Stimulated activated CD4-positive, alpha-beta T cell treated with anti-CD3 and anti-CD28 coated beads, TNF-alpha, amount 100 ng/mL, for 24 hours (primary cell): ENCODE measurements around the gene SLC16A10.

Source experiments
- DNase-seq, 3 experiments: peaks; one replicate each; pipeline ENCODE4 v3.0.0-alpha.2; 2020; ENCODE audit warnings: low read depth in 3 of 3

The SLC16A10 gene

GRCh38 chr6:111259089-111259831 lies 172.0 kb downstream of the SLC16A10 start:
- DNase-seq = peak; percentile 98 to 99 (median 98)

DNA sequence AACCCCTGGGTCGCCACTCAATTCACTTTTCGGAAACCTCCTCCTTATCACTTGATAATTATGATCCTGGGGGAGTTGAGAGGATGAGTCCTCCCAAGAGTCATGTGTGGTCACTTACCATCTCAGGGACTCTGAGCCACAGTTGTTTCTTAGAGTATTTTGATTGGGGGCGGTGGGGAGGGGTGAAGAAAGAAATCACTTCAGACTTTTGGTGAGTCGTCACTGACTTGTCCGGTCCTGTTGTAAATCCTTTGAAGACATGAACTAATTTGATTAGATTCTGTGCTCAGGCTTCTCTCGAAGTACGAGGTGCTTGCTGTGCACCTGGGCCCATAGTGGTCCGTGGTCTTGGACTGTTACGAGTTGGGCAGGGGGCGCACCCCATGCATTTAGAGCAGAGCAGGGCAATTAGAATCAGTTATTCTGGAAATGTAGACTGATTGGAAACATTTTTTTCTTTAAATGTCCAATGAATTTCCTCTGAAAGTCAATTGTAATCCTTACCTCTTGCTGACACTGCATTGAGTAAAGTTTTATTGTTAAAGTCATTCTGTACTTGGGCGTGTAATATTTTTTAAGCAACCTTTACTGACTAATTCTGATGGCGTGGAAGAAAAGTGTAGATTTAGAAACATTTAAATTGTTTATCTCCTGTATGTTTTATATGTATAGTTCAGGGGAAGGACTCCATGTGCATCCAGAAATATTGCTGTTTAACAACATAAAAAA lies 173.4 kb downstream of the SLC16A10 start:
- no peak for DNase-seq

DNA sequence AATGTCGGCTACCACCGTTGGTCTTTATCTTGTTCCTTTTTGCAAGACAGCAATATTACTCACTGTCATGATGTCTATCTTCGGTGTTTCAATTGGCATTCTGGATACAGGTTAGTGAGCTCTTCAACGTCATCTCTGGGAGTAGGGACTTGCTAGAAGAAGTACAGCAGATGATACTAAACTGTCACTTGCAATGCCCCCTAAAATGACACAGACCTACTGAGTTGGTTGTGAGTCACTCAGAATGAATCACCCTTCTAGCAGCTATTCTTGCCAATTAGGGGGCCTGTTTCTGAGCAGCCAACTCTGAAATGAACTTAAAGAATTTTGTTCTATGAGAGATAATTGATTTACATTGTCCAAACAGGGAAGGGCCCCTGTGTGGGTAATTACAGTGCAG lies 176.5 kb downstream of the SLC16A10 start:
- no peak for DNase-seq

GRCh38 chr6:111265842-111266241 lies 178.5 kb downstream of the SLC16A10 start:
- DNase-seq = no peak

DNA sequence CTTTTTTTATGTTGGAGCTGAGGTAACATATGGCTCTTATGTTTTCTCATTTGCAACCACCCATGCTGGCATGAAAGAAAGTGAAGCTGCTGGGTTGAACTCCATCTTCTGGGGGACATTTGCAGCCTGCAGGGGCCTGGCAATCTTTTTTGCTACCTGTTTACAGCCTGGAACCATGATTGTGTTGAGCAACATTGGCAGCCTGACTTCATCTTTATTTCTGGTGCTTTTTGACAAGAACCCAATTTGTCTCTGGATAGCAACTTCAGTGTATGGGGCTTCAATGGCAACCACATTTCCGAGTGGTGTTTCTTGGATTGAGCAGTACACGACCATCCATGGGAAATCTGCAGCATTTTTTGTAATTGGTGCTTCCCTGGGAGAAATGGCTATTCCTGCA lies 179.0 kb downstream of the SLC16A10 start:
- no peak for DNase-seq

GRCh38 chr6:111267764-111268333 lies 180.5 kb downstream of the SLC16A10 start:
- DNase-seq = no peak

GRCh38 chr6:111269401-111269970 lies 182.2 kb downstream of the SLC16A10 start:
- no peak for DNase-seq

DNA sequence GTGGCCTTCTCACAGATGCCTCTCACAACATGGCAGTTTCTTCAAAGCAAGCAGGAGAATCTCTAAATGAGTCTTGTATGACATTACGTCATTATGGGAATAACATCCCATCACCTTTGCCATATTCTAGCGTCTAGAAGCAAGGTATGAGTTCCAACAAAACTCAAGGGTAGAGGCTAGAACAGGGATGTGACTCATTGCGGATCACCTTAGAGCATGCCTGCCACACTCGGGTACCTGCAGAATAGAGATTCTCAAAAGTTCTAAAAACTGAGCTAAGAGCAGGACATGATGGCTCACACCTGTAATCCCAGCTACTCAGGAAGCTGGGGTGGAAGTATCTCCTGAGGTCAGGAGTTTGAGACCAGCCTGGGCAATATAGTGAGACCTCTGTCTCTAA lies 182.8 kb downstream of the SLC16A10 start:
- no peak for DNase-seq

DNA sequence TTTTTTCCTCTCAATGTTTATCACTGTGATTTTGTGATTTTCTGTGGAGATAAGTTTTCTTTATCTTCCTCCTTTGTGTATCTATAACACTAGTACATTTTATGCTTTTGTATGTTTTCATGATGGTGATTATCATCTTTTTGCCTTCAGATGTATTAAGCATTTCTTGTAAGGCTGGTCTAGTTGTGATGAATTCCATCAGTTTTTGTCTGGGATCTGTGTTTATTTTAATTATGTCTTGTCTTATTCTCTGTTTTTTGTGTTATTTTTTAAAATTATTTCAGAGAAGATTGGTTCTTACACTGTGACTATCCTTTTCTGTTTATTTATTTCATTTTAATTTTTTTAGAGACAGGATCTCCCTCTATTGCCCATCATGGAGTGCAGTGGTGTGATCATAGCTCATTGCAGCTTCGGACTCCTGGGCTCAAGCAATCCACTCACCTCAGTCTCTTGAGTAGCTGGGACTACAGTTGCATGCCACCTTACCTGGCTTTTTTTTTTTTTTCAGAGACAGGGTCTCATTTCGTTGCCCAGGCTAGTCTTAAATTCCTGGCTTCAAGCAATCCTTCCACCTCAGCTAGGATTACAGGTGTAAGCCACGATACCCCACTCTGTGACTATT lies 187.4 kb downstream of the SLC16A10 start:
- no peak for DNase-seq

GRCh38 chr6:111276335-111276734 lies 189.0 kb downstream of the SLC16A10 start:
- DNase-seq = no peak

DNA sequence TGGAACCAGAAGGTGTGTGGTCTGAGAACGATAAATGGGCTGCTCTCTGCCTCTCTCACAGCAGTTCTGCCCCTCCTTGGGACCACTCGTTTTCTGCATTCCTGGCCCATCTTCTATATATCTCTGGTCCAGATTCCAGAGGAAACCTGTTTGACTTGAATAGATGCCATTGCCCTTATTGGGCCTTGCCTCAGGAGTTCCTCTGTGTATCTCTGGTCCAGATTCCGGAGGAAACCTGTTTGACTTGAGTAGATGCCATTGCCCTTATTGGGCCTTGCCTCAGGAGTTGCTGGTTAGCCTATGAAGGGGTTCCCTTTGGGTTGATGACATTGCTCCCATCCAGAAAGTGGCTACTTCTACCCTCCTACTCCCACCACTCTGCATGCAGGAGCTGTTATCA lies 189.4 kb downstream of the SLC16A10 start:
- no peak for DNase-seq

DNA sequence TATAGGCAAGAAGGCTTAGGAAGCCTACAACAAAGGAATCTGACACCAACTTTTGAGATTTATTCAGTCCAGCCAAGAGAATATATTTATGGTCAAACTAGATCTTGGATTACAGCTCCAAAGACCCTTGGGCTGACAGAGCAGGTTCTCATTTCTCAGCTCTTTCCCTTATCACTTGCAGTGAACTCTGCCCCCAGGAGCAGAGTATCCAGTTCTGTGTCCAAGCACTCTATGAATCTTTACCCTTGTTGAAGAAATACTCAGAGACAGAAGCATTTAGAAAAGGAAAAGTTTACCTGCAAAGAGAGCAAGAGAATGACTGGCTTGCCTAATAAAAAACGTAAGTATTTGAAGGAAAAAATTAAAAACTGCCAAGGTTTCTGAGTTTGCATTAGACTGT lies 190.5 kb downstream of the SLC16A10 start:
- no peak for DNase-seq

DNA sequence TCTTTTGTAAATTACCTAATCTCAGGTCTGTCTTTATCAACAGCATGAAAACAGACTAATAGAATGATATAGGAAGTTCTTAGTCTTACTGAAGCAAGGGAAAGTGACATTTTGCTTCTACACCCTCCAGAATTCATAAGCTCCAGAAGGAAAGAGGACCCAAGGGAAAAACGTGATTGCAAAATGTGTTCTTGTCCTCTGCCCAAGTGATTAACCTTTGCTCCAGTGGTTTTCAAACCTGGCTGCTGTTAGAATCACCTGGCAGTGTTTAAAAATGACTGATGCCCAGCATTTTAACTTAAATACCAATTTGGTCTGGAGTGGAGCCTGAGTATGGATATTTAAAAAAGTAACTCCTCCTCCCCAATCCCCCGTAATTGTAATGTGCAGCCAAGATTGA lies 191.4 kb downstream of the SLC16A10 start:
- no peak for DNase-seq

GRCh38 chr6:111280445-111280955 lies 193.2 kb downstream of the SLC16A10 start:
- DNase-seq = no peak
